Mucosa of rectum (tissue), 2 donors: ENCODE results near the gene DCPS.

Experiments
- H3K27ac ChIP-seq, 2 donors: one replicate each; pipeline ENCODE4 v1.7.0; 2013; ENCODE audit warnings: inconsistent platforms in 2 of 2, low read depth in 2 of 2, low read length in 2 of 2
- H3K27me3 ChIP-seq, 2 donors: one replicate each; pipeline ENCODE4 v1.7.0; 2013; ENCODE audit warnings: low read length in 2 of 2; ENCODE audit not compliant: control insufficient read depth in 2 of 2, insufficient read depth in 2 of 2
- H3K36me3 ChIP-seq, 2 donors: one replicate each; pipeline ENCODE4 v1.7.0; 2013; ENCODE audit warnings: low read length in 2 of 2; ENCODE audit not compliant: control insufficient read depth in 2 of 2, insufficient read depth in 2 of 2
- H3K4me1 ChIP-seq, 2 donors: one replicate each; pipeline ENCODE4 v1.7.0; 2013; ENCODE audit warnings: low read length in 2 of 2, mild to moderate bottlenecking in 1 of 2; ENCODE audit not compliant: control insufficient read depth in 2 of 2, insufficient read depth in 2 of 2
- H3K4me3 ChIP-seq, 2 donors: one replicate each; pipeline ENCODE4 v1.7.0; 2013; ENCODE audit warnings: low read length in 2 of 2
- H3K9ac ChIP-seq, 2 donors: one replicate each; pipeline ENCODE4 v1.7.0; 2013; ENCODE audit warnings: low read length in 2 of 2, low read depth in 1 of 2, mild to moderate bottlenecking in 1 of 2
- H3K9me3 ChIP-seq, 2 donors: one replicate each; pipeline ENCODE4 v1.7.0; 2013; ENCODE audit warnings: low read length in 2 of 2; ENCODE audit not compliant: control insufficient read depth in 2 of 2
- donor health status: healthy.
- donor health status: Normal muscosa, but diverticular disease.

The DCPS gene

GRCh38 chr11:126268361-126268707 is 35.5 kb upstream of the DCPS start:
- peaks cover 43 to 51% of the 10 kb centered on the region in 2 donors for H3K36me3 ChIP-seq
- H3K27ac ChIP-seq, result peak overlapping the region; percentile 85 to 89
- peak overlapping the region; percentile 97 for H3K4me3 ChIP-seq
- H3K9me3 ChIP-seq, result no peaks in the 10 kb centered on the region
- peak overlapping the region; percentile 95 to 97 for H3K9ac ChIP-seq
- H3K4me1 ChIP-seq, result peaks cover 10 to 16% of the 10 kb centered on the region in 2 donors
- no peaks in the 10 kb centered on the region for H3K27me3 ChIP-seq

GRCh38 chr11:126268708-126269579 is 34.9 kb upstream of the DCPS start, which contains the start of the genes FOXRED1 and SRPRA:
TSS of gene FOXRED1 (plus strand) at chr11:126269154. CDS start at chr11:126269207, 53 bp downstream.
TSS of gene SRPRA (minus strand) at chr11:126268895. CDS start at chr11:126268804, 91 bp downstream.
- H3K27ac ChIP-seq, result peak within 1 kb of the TSS; percentile 85 to 89
- H3K9me3 ChIP-seq, result no peaks in the 10 kb centered on the region
- H3K36me3 ChIP-seq, result peaks cover 38 to 50% of the 10 kb centered on the region in 2 donors
- H3K4me3 ChIP-seq, result peak within 1 kb of the TSS; percentile 97
- peaks cover 10 to 16% of the 10 kb centered on the region in 2 donors for H3K4me1 ChIP-seq
- H3K27me3 ChIP-seq, result no peaks in the 10 kb centered on the region
- peak within 1 kb of the TSS; percentile 95 to 97 for H3K9ac ChIP-seq

GRCh38 chr11:126277322-126277721 is 26.5 kb upstream of the DCPS start:
- Histone ChIP-seq H3K27me3 (no peaks in the 10 kb centered on the region), H3K9ac (no peak overlapping the region), H3K4me1 (peaks cover under 1 to 4% of the 10 kb centered on the region in 2 donors), H3K36me3 (peaks cover 21 to 39% of the 10 kb centered on the region in 2 donors), H3K27ac (no peak overlapping the region), H3K9me3 (no peaks in the 10 kb centered on the region), H3K4me3 (no peak overlapping the region)

- Histone ChIP-seq H3K9ac (no peak overlapping the region), H3K36me3 (peaks cover 21 to 35% of the 10 kb centered on the region in 2 donors), H3K4me3 (no peak overlapping the region), H3K9me3 (no peaks in the 10 kb centered on the region), H3K27me3 (no peaks in the 10 kb centered on the region), H3K27ac (no peak overlapping the region), H3K4me1 (peaks cover 4 to 6% of the 10 kb centered on the region in 2 donors)
Measured at GRCh38 chr11:126277780-126278179, 26.1 kb upstream of the DCPS start.

GRCh38 chr11:126279191-126279590 is 24.7 kb upstream of the DCPS start:
- H3K4me3 ChIP-seq, result no peak overlapping the region
- no peak overlapping the region for H3K27ac ChIP-seq
- no peak overlapping the region for H3K9ac ChIP-seq
- peaks cover 16 to 22% of the 10 kb centered on the region in 2 donors for H3K36me3 ChIP-seq
- no peaks in the 10 kb centered on the region for H3K27me3 ChIP-seq
- H3K4me1 ChIP-seq, result peaks cover 12 to 14% of the 10 kb centered on the region in 2 donors
- H3K9me3 ChIP-seq, result no peaks in the 10 kb centered on the region

- Histone ChIP-seq H3K9ac (no peak overlapping the region), H3K27ac (no peak overlapping the region), H3K27me3 (no peaks in the 10 kb centered on the region), H3K36me3 (peaks cover 8 to 13% of the 10 kb centered on the region in 2 donors), H3K4me3 (no peak overlapping the region), H3K4me1 (peaks cover 14 to 16% of the 10 kb centered on the region in 2 donors), H3K9me3 (no peaks in the 10 kb centered on the region)
Measured at GRCh38 chr11:126280595-126280994, 23.3 kb upstream of the DCPS start.

GRCh38 chr11:126281245-126281644 is 22.6 kb upstream of the DCPS start:
- H3K27me3 ChIP-seq, result no peaks in the 10 kb centered on the region
- H3K4me1 ChIP-seq, result peaks cover 14 to 16% of the 10 kb centered on the region in 2 donors
- no peak overlapping the region for H3K27ac ChIP-seq
- H3K4me3 ChIP-seq, result no peak overlapping the region
- H3K36me3 ChIP-seq, result peaks cover 3 to 9% of the 10 kb centered on the region in 2 donors
- no peak overlapping the region for H3K9ac ChIP-seq
- no peaks in the 10 kb centered on the region for H3K9me3 ChIP-seq

- Histone ChIP-seq H3K27me3 (no peaks in the 10 kb centered on the region), H3K9ac (peak overlapping the region in 1 of 2 donors; percentile 79), H3K36me3 (peaks cover 3 to 7% of the 10 kb centered on the region in 2 donors), H3K4me3 (peak overlapping the region in 1 of 2 donors; percentile 83), H3K4me1 (peaks cover 14 to 16% of the 10 kb centered on the region in 2 donors), H3K27ac (peak overlapping the region in 1 of 2 donors; percentile 89), H3K9me3 (no peaks in the 10 kb centered on the region)
Measured at GRCh38 chr11:126281666-126282175, 22.1 kb upstream of the DCPS start.

GRCh38 chr11:126282361-126282735 is 21.5 kb upstream of the DCPS start:
- no peaks in the 10 kb centered on the region for H3K9me3 ChIP-seq
- H3K4me3 ChIP-seq, result peak overlapping the region; percentile 83 to 92
- peak overlapping the region; percentile 79 to 84 for H3K9ac ChIP-seq
- H3K4me1 ChIP-seq, result peaks cover 14 to 16% of the 10 kb centered on the region in 2 donors
- peak overlapping the region; percentile 80 to 89 for H3K27ac ChIP-seq
- H3K27me3 ChIP-seq, result no peaks in the 10 kb centered on the region
- peaks cover 0 to 7% of the 10 kb centered on the region in 2 donors for H3K36me3 ChIP-seq
